ENCODE results near the gene GNG7.

The GNG7 gene

DNA sequence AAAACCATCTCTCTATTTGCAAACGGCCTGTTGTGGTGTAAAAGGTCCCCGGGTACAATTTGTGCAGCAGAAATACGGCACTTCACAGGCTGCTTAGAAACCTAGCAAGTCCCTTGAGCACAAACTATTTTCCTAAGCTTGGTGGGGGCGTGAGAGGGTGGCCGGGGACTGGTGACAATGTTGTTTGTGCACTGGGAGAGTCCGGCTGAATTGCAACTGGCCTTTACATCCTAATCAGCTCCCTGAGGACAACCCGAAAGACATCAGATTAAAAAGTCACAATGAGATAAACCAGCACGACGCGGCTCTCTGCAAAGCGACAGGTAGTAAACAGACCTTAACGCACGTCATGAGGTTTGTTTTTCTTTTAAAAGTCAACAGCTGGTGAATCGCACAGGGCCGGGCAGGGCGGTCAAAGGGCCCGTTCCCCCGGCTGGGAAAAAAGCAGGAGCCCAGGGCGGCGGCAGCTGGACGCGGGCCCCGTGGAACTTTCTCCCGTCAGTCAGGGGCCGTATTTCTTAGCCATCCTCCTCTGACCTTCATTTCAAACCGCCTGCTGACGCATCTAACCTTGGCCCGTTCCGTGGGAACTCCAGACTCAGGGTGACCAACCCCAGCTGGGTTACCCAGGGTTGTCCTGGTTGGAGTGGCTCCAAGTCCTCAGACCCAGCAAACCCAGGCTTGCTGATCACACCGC, 114.3 kb downstream of the GNG7 start:
- no peaks in the 10 kb centered on the region for H4K20me1 ChIP-seq (ENCODE audit: insufficient read depth, low read length, poor library complexity, severe bottlenecking)
- no peak overlapping the region for H2AFZ ChIP-seq (ENCODE audit: low read length)
- no peaks in the 10 kb centered on the region for H3F3A ChIP-seq (ENCODE audit: low read depth)
- no peak for TF ChIP-seq EZH2phosphoT487 (IDR thresholded peaks at IDR 0.05; ENCODE audit: borderline replicate concordance)
- TF ChIP-seq, protein P1, sequence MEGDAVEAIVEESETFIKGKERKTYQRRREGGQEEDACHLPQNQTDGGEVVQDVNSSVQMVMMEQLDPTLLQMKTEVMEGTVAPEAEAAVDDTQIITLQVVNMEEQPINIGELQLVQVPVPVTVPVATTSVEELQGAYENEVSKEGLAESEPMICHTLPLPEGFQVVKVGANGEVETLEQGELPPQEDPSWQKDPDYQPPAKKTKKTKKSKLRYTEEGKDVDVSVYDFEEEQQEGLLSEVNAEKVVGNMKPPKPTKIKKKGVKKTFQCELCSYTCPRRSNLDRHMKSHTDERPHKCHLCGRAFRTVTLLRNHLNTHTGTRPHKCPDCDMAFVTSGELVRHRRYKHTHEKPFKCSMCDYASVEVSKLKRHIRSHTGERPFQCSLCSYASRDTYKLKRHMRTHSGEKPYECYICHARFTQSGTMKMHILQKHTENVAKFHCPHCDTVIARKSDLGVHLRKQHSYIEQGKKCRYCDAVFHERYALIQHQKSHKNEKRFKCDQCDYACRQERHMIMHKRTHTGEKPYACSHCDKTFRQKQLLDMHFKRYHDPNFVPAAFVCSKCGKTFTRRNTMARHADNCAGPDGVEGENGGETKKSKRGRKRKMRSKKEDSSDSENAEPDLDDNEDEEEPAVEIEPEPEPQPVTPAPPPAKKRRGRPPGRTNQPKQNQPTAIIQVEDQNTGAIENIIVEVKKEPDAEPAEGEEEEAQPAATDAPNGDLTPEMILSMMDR (conservative IDR thresholded peaks at IDR 0.05; ENCODE audit: low read length): no peak
- no peak overlapping the region for H3K4me2 ChIP-seq (ENCODE audit: low read depth, low read length, poor library complexity, severe bottlenecking)
- no peaks in the 10 kb centered on the region for H3K4me1 ChIP-seq (ENCODE audit: insufficient read depth, low read length, poor library complexity, severe bottlenecking)
- no peaks in the 10 kb centered on the region for H3K27me3 ChIP-seq (ENCODE audit: insufficient read depth, low read length, poor library complexity, severe bottlenecking)
- H3K9ac ChIP-seq (ENCODE audit: low read depth, low read length, poor library complexity, severe bottlenecking): no peak overlapping the region
- no peaks in the 10 kb centered on the region for H3K79me2 ChIP-seq (ENCODE audit: insufficient read depth, low read length)
- H3K9me3 ChIP-seq (ENCODE audit: insufficient read depth, low read depth, low read length): no peaks in the 10 kb centered on the region; the same call in 1 of the 2 replicates
- no peaks in the 10 kb centered on the region for H3K36me3 ChIP-seq (ENCODE audit: insufficient read depth, low read length)
- H3K9me2 ChIP-seq (replicated peaks; ENCODE audit: low read depth, low read length): no peaks in the 10 kb centered on the region
- no peak overlapping the region for H3K4me3 ChIP-seq (ENCODE audit: low read length, poor library complexity, severe bottlenecking)

DNA sequence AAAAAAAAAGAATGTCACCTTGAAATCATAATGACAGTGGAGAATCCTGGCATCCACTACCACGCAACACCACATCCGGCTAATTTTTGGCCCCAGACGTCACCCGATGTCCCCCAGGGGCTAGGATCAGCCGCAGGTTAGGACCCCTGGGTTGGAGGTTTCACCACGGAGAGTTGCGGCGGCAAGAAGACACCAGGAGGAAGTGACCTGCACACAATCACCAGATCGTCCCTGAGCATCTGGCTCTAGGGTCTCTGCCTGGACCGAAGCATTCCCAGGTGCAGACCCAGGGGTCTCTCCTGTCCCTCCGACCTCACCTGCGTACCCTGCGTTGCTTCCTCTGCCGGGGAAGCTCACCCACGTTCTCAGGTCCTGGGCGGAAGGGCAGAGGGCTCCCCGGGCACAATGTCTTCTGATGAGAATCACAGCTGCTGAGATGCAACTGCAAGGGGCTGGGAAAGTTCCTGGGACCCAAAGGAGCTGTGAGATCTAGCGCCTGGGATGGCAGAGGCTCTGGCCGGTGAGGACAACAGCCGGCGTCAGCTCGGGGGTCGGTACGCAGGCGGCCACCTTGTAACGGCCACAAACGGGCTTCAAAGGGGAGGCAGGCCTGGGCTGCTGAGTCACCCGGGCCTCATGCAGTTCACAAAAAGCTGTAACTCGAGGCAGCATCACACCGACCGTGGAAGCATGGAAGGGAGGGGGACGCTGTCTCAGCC, 115.3 kb downstream of the GNG7 start:
- no peaks in the 10 kb centered on the region for H3K4me1 ChIP-seq (ENCODE audit: insufficient read depth, low read length, poor library complexity, severe bottlenecking)
- no peaks in the 10 kb centered on the region for H3K79me2 ChIP-seq (ENCODE audit: insufficient read depth, low read length)
- no peak for TF ChIP-seq EZH2phosphoT487 (IDR thresholded peaks at IDR 0.05; ENCODE audit: borderline replicate concordance)
- TF ChIP-seq, protein P1 (conservative IDR thresholded peaks at IDR 0.05; ENCODE audit: low read length): no peak
- no peak overlapping the region for H3K4me3 ChIP-seq (ENCODE audit: low read length, poor library complexity, severe bottlenecking)
- H4K20me1 ChIP-seq (ENCODE audit: insufficient read depth, low read length, poor library complexity, severe bottlenecking): no peaks in the 10 kb centered on the region
- no peaks in the 10 kb centered on the region for H3K9me2 ChIP-seq (replicated peaks; ENCODE audit: low read depth, low read length)
- H3F3A ChIP-seq (ENCODE audit: low read depth): no peaks in the 10 kb centered on the region
- no peak overlapping the region for H3K4me2 ChIP-seq (ENCODE audit: low read depth, low read length, poor library complexity, severe bottlenecking)
- no peaks in the 10 kb centered on the region for H3K36me3 ChIP-seq (ENCODE audit: insufficient read depth, low read length)
- no peaks in the 10 kb centered on the region for H3K27me3 ChIP-seq (ENCODE audit: insufficient read depth, low read length, poor library complexity, severe bottlenecking)
- H3K9me3 ChIP-seq (ENCODE audit: insufficient read depth, low read depth, low read length): no peaks in the 10 kb centered on the region; the same call in 1 of the 2 replicates
- no peak overlapping the region for H2AFZ ChIP-seq (ENCODE audit: low read length)
- H3K9ac ChIP-seq (ENCODE audit: low read depth, low read length, poor library complexity, severe bottlenecking): no peak overlapping the region

DNA sequence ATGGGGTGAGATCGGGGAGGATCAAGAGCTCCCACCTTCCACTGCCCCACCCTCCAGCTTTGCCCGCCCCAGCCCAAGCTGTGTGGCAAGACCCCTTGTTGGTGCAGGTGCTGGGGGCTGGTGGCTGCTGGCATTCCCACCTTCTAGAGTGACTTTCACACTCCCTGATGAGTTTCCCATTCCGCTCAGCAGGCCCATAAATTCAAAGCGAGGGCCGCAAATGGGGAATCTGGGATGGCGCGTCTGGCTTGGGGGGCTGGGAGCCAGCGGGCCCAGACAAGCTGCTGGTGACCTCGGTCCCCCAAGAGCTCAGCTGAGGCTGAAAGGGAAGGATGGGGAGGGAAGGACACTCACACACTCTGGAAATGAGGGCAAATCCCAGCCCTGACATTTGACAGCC, 116.3 kb downstream of the GNG7 start:
- H3K9me2 ChIP-seq (replicated peaks; ENCODE audit: low read depth, low read length): no peaks in the 10 kb centered on the region
- H4K20me1 ChIP-seq (ENCODE audit: insufficient read depth, low read length, poor library complexity, severe bottlenecking): no peaks in the 10 kb centered on the region
- no peaks in the 10 kb centered on the region for H3K36me3 ChIP-seq (ENCODE audit: insufficient read depth, low read length)
- no peaks in the 10 kb centered on the region for H3K4me1 ChIP-seq (ENCODE audit: insufficient read depth, low read length, poor library complexity, severe bottlenecking)
- H3K79me2 ChIP-seq (ENCODE audit: insufficient read depth, low read length): no peaks in the 10 kb centered on the region
- no peak overlapping the region for H2AFZ ChIP-seq (ENCODE audit: low read length)
- no peaks in the 10 kb centered on the region; the same call in 1 of the 2 replicates for H3K9me3 ChIP-seq (ENCODE audit: insufficient read depth, low read depth, low read length)
- no peak overlapping the region for H3K9ac ChIP-seq (ENCODE audit: low read depth, low read length, poor library complexity, severe bottlenecking)
- no peaks in the 10 kb centered on the region for H3F3A ChIP-seq (ENCODE audit: low read depth)
- no peak overlapping the region for H3K4me3 ChIP-seq (ENCODE audit: low read length, poor library complexity, severe bottlenecking)
- TF ChIP-seq, protein P1 (conservative IDR thresholded peaks at IDR 0.05; ENCODE audit: low read length): no peak
- TF ChIP-seq EZH2phosphoT487 (IDR thresholded peaks at IDR 0.05; ENCODE audit: borderline replicate concordance): no peak
- H3K4me2 ChIP-seq (ENCODE audit: low read depth, low read length, poor library complexity, severe bottlenecking): no peak overlapping the region
- no peaks in the 10 kb centered on the region for H3K27me3 ChIP-seq (ENCODE audit: insufficient read depth, low read length, poor library complexity, severe bottlenecking)
